OCI-M1 (cell line): ENCODE measurements around the gene SLC24A3.

Source experiments
- DNase-seq: peaks from one replicate; lab custom pipeline; 2025; lab: John Stamatoyannopoulos, UW

The SLC24A3 gene

GRCh38 chr20:19212469-19212815 is at the start of gene SLC24A3:
Gene SLC24A3 (plus strand): TSS chr20:19212642.
- DNase-seq, result peak; percentile 70

GRCh38 chr20:19170148-19170547 is 42.3 kb upstream of the SLC24A3 start:
- no peak for DNase-seq

GRCh38 chr20:19172637-19173036 is 39.8 kb upstream of the SLC24A3 start:
- DNase-seq, result no peak

GRCh38 chr20:19176470-19177052 is 35.9 kb upstream of the SLC24A3 start:
- no peak for DNase-seq

- no peak for DNase-seq
Measured at GRCh38 chr20:19181552-19181951, 30.9 kb upstream of the SLC24A3 start.

- peak; percentile 4 for DNase-seq
Measured at GRCh38 chr20:19185083-19185482, 27.4 kb upstream of the SLC24A3 start.

- no peak for DNase-seq
Measured at GRCh38 chr20:19193349-19193748, 19.1 kb upstream of the SLC24A3 start.

GRCh38 chr20:19205981-19206396 is 6.5 kb upstream of the SLC24A3 start:
- DNase-seq, result peak; percentile 85

- DNase-seq, result no peak
Measured at GRCh38 chr20:19207541-19207940, 4.9 kb upstream of the SLC24A3 start.

- DNase-seq, result peak; percentile 44
Measured at GRCh38 chr20:19210391-19211155, 1.9 kb upstream of the SLC24A3 start.

GRCh38 chr20:19211252-19211651 is 1.2 kb upstream of the SLC24A3 start:
- no peak for DNase-seq

GRCh38 chr20:19211661-19212468 is 577 bp upstream of the SLC24A3 start:
- peak; percentile 60 for DNase-seq

GRCh38 chr20:19212821-19213502 is 520 bp downstream of the SLC24A3 start:
- DNase-seq, result peak; percentile 85

- DNase-seq, result peak; percentile 50
Measured at GRCh38 chr20:19213946-19214490, 1.6 kb downstream of the SLC24A3 start.

GRCh38 chr20:19218411-19218810 is 6.0 kb downstream of the SLC24A3 start:
- DNase-seq, result no peak

GRCh38 chr20:19222520-19223040 is 10.1 kb downstream of the SLC24A3 start:
- DNase-seq, result no peak

GRCh38 chr20:19223640-19224039 is 11.2 kb downstream of the SLC24A3 start:
- peak; percentile 26 for DNase-seq

GRCh38 chr20:19231359-19232035 is 19.1 kb downstream of the SLC24A3 start:
- peak; percentile 34 for DNase-seq

- peak; percentile 89 for DNase-seq
Measured at GRCh38 chr20:19232997-19233794, 20.8 kb downstream of the SLC24A3 start.

- no peak for DNase-seq
Measured at GRCh38 chr20:19236371-19237055, 24.1 kb downstream of the SLC24A3 start.
